Lower lobe of right lung (tissue), 2 donors: ENCODE results near the gene CHST2. TPM values are rescaled to one million over a fixed set of nuclear protein-coding genes. Genes with fewer than 3 reads are reported as not detected.

Source experiments
- ATAC-seq, 2 donors: fragments of 200-7000 bp; cut with Tn5 transposase; one replicate each; pipeline ENCODE4 v1.9.1; 2020 to 2022; ENCODE audit warnings: mild to moderate bottlenecking in 2 of 2, moderate library complexity in 2 of 2
- DNase-seq: peaks from one replicate; pipeline ENCODE4 v3.0.0-alpha.2; 2020
- H3K27ac ChIP-seq: fragments of 200-600 bp; one replicate; pipeline ENCODE4 v1.8.0; 2022
- H3K27me3 ChIP-seq: fragments of 200-600 bp; one replicate; pipeline ENCODE4 v1.8.0; 2022; ENCODE audit warnings: low read depth
- H3K36me3 ChIP-seq: fragments of 200-600 bp; one replicate; pipeline ENCODE4 v1.8.0; 2022; ENCODE audit warnings: mild to moderate bottlenecking
- H3K4me1 ChIP-seq: fragments of 200-600 bp; one replicate; pipeline ENCODE4 v1.8.0; 2022
- H3K4me3 ChIP-seq: fragments of 200-600 bp; one replicate; pipeline ENCODE4 v1.8.0; 2022; ENCODE audit warnings: mild to moderate bottlenecking
- H3K9me3 ChIP-seq: fragments of 200-600 bp; one replicate; pipeline ENCODE4 v1.8.0; 2022
- intact Hi-C: fragments of 100-400 bp; cut with DNase I; formaldehyde crosslinking; loops from one replicate; pipeline ENCODE4 v1.11.0; 2022
- total RNA-seq: library from RNA; stranded (reverse); fragmentation: NEBNext Ultra II Directional; extraction: Animal tissue kit (Norgen Biotek cat#: 25700); gene quantifications from one replicate; pipeline ENCODE4 v1.2.1, GENCODE V29; 2021
- TF ChIP-seq, protein P1 (sequence below): fragments of 200-600 bp; IDR thresholded peaks from one replicate; pipeline ENCODE4 v1.8.0; 2022; ENCODE audit warnings: antibody characterized with exemption, mild to moderate bottlenecking
- donor health status: DM: no; HTN: yes; CAD: no; lungs with severe emphysema.

CHST2 gene
- total RNA-seq, 1 donor from 2014 or later: 6.2 TPM

DNA sequence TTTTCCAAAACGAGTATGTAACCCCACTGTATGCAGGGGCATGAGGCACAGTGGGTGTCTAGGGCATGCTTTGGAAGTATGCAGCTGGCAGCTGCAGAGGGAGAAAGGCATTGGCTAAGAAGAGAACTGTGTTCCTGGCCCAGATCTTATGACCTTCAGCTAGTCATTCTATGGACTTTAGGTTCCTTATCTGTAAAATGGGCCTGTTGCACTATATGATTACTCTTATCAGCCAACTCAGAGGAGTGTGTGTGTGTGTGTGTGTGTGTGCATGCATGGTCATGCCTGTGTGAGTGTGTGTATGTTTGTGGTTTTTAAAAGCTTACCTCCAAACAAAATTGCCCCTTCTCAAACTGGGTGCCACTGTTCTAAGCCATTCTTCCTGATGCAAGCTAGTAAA, 27.4 kb upstream of the CHST2 start:
- intact Hi-C loops: no loop called here
- no peaks in the 10 kb centered on the region for H3K36me3 ChIP-seq
- H3K27ac ChIP-seq: no peak overlapping the region
- TF ChIP-seq, protein P1, sequence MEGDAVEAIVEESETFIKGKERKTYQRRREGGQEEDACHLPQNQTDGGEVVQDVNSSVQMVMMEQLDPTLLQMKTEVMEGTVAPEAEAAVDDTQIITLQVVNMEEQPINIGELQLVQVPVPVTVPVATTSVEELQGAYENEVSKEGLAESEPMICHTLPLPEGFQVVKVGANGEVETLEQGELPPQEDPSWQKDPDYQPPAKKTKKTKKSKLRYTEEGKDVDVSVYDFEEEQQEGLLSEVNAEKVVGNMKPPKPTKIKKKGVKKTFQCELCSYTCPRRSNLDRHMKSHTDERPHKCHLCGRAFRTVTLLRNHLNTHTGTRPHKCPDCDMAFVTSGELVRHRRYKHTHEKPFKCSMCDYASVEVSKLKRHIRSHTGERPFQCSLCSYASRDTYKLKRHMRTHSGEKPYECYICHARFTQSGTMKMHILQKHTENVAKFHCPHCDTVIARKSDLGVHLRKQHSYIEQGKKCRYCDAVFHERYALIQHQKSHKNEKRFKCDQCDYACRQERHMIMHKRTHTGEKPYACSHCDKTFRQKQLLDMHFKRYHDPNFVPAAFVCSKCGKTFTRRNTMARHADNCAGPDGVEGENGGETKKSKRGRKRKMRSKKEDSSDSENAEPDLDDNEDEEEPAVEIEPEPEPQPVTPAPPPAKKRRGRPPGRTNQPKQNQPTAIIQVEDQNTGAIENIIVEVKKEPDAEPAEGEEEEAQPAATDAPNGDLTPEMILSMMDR: no peak
- no peaks in the 10 kb centered on the region for H3K27me3 ChIP-seq
- H3K4me3 ChIP-seq: no peak overlapping the region
- peaks cover 4% of the 10 kb centered on the region for H3K4me1 ChIP-seq
- no peaks in the 10 kb centered on the region for H3K9me3 ChIP-seq
- ATAC-seq (no peak), DNase-seq (no peak)

DNA sequence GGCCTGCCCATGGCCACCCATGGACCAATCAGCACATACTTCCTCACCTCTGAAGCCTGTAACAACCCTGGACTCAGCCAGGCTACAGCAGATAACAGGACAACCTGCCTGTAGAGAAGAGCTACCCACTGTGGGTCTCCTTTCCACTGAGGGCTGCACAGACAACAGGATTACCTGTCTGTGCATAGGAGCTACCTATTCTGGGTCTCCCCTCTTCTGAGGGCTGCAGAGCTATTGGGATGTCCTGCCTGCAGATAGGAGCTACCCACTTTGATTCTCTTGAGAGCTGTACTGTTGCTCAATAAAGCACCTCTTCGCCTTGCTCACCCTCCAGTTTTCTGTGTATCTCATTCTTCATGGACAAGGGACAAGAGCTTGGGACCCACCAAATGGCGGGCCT, 23.8 kb upstream of the CHST2 start:
- TF ChIP-seq, protein P1: no peak
- Histone ChIP-seq H3K27ac (no peak overlapping the region), H3K9me3 (no peaks in the 10 kb centered on the region), H3K27me3 (no peaks in the 10 kb centered on the region), H3K4me3 (no peak overlapping the region), H3K36me3 (no peaks in the 10 kb centered on the region), H3K4me1 (no peaks in the 10 kb centered on the region)
- intact Hi-C loops: no loop called here
- ATAC-seq (no peak), DNase-seq (no peak)

DNA sequence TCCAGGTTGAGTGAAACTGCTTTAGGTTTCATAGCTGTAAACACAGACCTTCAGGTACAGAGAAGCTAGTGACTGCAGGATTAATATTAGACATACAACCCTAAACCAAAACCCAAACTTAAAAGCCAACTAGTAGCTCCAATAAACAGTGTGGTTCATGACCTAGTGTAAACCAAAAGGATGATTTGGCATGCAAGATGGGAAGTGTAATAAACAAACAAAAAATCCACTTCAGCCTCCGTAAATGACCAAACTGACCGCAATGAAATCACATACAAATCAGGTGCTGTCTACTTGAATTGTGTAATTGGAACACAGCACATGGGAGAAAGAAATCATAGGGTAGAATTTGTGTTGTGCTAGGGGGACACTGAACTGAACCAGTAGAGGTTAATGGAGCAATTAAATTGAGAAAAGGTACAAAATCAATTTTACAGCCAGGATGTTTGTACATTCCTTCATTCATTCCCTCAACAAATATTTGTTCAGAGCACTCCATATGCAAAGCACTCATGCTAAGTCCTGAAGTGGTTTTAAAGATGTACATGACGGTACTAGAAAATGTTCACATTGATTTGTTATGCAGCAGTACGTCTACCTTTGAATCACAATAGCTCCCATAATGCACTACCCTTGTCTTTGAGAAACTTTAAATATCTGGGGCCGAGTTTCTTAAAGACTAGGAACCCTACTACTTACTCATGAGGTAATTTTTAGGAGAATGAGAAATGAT, 21.4 kb upstream of the CHST2 start:
- ATAC-seq (peak in 1 of 2 donors; percentile 14), DNase-seq (no peak)
- no peaks in the 10 kb centered on the region for H3K27me3 ChIP-seq
- H3K27ac ChIP-seq: no peak overlapping the region
- TF ChIP-seq, protein P1: no peak
- H3K4me1 ChIP-seq: no peaks in the 10 kb centered on the region
- H3K4me3 ChIP-seq: no peak overlapping the region
- intact Hi-C loops: no loop called here
- H3K9me3 ChIP-seq: no peaks in the 10 kb centered on the region
- H3K36me3 ChIP-seq: no peaks in the 10 kb centered on the region

DNA sequence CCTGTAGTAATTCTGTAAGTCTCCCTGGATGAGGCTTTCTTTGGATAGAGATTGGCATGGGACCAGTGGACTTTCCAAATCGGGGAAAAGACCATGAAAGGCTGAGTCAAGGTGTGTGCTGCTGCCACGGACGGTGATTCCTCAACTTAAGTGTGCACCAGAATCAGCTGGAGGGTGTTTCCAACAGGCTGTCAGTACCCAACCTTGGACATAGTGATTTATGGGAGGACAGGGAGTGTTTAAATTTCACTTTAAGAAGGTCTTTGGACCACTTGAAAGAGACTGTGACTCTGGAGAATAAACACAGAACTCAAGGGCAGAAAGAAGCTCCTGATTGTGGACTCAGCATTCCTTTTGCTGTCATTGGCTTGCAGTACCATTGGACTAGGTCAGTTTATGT, 20.4 kb upstream of the CHST2 start:
- TF ChIP-seq, protein P1: no peak
- no peaks in the 10 kb centered on the region for H3K4me1 ChIP-seq
- intact Hi-C loops: no loop called here
- H3K9me3 ChIP-seq: no peaks in the 10 kb centered on the region
- no peak overlapping the region for H3K27ac ChIP-seq
- no peak overlapping the region for H3K4me3 ChIP-seq
- no peak for DNase-seq
- ATAC-seq: no peak
- H3K36me3 ChIP-seq: no peaks in the 10 kb centered on the region
- no peaks in the 10 kb centered on the region for H3K27me3 ChIP-seq

DNA sequence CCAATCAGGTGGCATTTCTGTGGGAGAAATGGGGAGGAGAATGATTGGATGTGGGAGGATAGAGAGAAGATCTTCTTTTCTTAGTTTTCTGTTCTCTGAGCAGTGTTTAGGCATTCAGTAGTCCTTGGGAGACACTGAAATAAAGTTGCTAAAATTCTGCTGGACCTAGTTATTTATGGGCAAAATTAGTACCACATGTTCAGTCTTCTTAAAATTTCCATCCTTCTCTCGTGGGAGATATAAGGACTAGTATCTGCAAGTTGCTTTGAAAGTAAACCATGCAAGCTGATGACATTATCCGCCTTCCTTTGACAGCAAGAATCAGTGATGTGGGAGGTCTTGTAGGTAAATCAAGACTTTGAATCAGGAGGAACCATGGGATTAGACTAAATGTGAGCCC, 19.9 kb upstream of the CHST2 start:
- TF ChIP-seq, protein P1: no peak
- no peaks in the 10 kb centered on the region for H3K36me3 ChIP-seq
- intact Hi-C loops: no loop called here
- H3K27me3 ChIP-seq: no peaks in the 10 kb centered on the region
- DNase-seq (no peak), ATAC-seq (no peak)
- no peaks in the 10 kb centered on the region for H3K4me1 ChIP-seq
- H3K4me3 ChIP-seq: no peak overlapping the region
- H3K27ac ChIP-seq: no peak overlapping the region
- H3K9me3 ChIP-seq: peaks cover 3% of the 10 kb centered on the region
